ENCODE results near the gene NME4. TPM values are rescaled to one million over a fixed set of nuclear protein-coding genes. Genes with fewer than 3 reads are reported as not detected.
"Not testable (repeated sequence)": the region's sequence is repeated elsewhere in the genome, so short reads cannot be mapped to it uniquely, and the experiment has no call there.

Gene NME4
- total RNA-seq, 4 donors from 2014 or later: 25.3 to 29.9 (median 27.7) TPM

DNA sequence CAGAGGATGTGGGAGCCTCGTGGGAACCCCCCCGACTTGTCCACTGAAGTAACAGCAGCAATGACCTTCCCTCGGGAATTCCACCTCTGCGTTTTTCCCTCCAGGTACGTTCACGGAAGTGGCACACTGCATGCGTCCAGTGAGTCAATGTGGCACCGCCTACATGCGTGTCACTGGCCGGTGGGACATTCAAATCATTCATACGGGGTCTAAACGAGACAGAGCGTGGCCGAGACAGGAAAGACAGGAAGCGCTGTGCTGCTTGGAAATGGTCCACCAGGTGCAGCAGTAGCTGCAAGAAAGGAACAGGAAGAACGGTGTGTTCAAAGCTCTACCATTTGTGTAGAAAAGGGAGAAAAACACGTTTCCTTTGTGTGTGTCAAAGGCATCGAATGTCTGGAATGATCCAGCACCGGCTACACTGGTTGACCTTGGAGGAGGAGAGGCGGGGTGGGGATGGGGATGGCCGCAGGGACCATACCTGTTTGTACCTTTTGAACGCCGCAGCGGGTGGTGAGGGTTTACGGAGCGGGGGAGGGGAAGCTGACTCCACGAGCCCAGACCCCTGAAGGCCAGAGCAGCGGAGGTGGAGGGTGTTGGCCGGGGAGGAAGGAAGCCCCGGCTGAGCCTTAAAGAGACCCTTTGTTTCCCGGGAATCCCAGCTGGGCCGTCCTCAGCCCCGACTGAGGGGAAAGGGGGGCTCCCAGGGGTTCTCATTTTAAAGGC, 13.5 kb upstream of the NME4 start:
- peak in 1 of 2 donors; percentile 68 for DNase-seq (ENCODE audit: low spot score in 2 of 2)
- WGBS: 35% methylated on average over 31 of the region's 33 CpGs
- Histone ChIP-seq H3K27ac (peak overlapping the region; percentile 87), H3K4me1 (peaks cover 53% of the 10 kb centered on the region), H3K9me3 (no peaks in the 10 kb centered on the region), H3K4me3 (peak overlapping the region; percentile 94), H3K27me3 (no peaks in the 10 kb centered on the region), H3K36me3 (no peaks in the 10 kb centered on the region)
- TF ChIP-seq POLR2A (IDR thresholded peaks at IDR 0.05) (no peak), EP300 (IDR thresholded peaks at IDR 0.05) (no peak), CTCF (IDR thresholded peaks at IDR 0.05) (no peak)

GRCh38 chr16:386641-387156, 10.3 kb upstream of the NME4 start:
- H3K4me3 ChIP-seq: no peak overlapping the region
- H3K27ac ChIP-seq: peak overlapping the region; percentile 24
- no peak for DNase-seq (ENCODE audit: low spot score in 2 of 2)
- TF ChIP-seq POLR2A (IDR thresholded peaks at IDR 0.05) (no peak), EP300 (IDR thresholded peaks at IDR 0.05) (no peak), CTCF (IDR thresholded peaks at IDR 0.05) (no peak), POLR2AphosphoS5 (IDR thresholded peaks at IDR 0.05) (no peak)
- no peaks in the 10 kb centered on the region for H3K9me3 ChIP-seq
- WGBS: 69% methylated on average over 18 of the region's 19 CpGs
- no peaks in the 10 kb centered on the region for H3K36me3 ChIP-seq
- peaks cover 27% of the 10 kb centered on the region for H3K4me1 ChIP-seq
- H3K27me3 ChIP-seq: no peaks in the 10 kb centered on the region

GRCh38 chr16:387761-388666, 9.0 kb upstream of the NME4 start:
- not testable (repeated sequence) for H3K9me3 ChIP-seq; H3K36me3 ChIP-seq; H3K27ac ChIP-seq; H3K4me3 ChIP-seq; DNase-seq (ENCODE audit: low spot score in 2 of 2); H3K27me3 ChIP-seq
- H3K4me1 ChIP-seq: peaks cover 18% of the 10 kb centered on the region
- 61% methylated on average over 20 of the region's 20 CpGs for WGBS

DNA sequence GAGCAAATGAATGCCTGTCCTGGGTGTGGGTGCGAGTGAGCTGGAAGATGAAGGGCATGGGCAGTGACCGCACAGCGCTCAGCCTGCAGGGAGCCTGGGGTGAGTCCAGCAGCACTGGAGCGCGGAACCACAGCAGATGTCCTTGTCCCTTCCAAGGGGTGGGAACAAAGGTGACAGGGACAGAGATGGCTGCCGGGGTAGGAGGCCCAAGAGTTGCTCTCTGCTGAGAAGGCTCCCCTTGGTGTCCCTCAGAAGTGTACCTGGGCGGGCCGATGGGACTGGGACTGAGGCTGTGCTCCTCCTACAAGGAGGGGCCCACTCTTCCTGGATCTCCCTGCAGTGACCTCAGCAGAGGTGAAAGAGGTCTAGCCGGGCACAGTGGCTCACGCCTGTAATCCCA, 7.6 kb upstream of the NME4 start:
- peaks cover 5% of the 10 kb centered on the region for H3K4me1 ChIP-seq
- no peak overlapping the region for H3K4me3 ChIP-seq
- no peaks in the 10 kb centered on the region for H3K36me3 ChIP-seq
- H3K27ac ChIP-seq: no peak overlapping the region
- no peak for TF ChIP-seq EP300 (IDR thresholded peaks at IDR 0.05)
- TF ChIP-seq POLR2A (IDR thresholded peaks at IDR 0.05): no peak
- no peak for TF ChIP-seq POLR2AphosphoS5 (IDR thresholded peaks at IDR 0.05)
- no peak for TF ChIP-seq CTCF (IDR thresholded peaks at IDR 0.05)
- H3K27me3 ChIP-seq: no peaks in the 10 kb centered on the region
- WGBS: 93% methylated on average over 5 of the region's 10 CpGs
- no peaks in the 10 kb centered on the region for H3K9me3 ChIP-seq
- DNase-seq (ENCODE audit: low spot score in 2 of 2): peak in 1 of 2 donors; percentile 52

DNA sequence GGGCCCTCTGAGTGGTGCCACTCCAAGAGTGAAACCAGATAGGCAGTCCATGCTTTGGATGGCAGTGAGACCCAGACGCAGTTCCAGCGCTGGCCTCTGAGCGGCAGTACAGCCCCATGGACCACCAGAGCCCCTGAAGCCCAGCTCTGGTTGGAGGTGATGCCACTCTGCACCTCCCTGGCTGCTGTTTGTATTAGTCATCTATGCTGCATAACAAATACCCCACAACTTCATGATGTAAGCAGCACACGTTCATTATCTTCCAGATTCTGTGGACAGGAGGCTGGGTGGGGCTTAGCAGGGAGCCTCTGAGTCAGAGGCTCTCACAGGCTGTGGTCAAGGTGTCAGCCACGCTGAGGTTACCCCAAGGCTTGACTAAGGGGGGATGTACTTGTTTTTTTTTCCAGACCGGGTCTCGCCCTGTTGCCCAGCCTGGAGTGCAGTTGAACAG, 5.1 kb upstream of the NME4 start:
- Histone ChIP-seq H3K27ac (no peak overlapping the region), H3K27me3 (no peaks in the 10 kb centered on the region), H3K4me3 (no peak overlapping the region), H3K36me3 (no peaks in the 10 kb centered on the region), H3K9me3 (no peaks in the 10 kb centered on the region), H3K4me1 (peaks cover 11% of the 10 kb centered on the region)
- peak in 1 of 2 donors; percentile 79 for DNase-seq (ENCODE audit: low spot score in 2 of 2)
- no peak for TF ChIP-seq EP300 (IDR thresholded peaks at IDR 0.05)
- TF ChIP-seq CTCF (IDR thresholded peaks at IDR 0.05): peak; percentile 59 to 64
- WGBS: 56% methylated on average over 5 of the region's 7 CpGs

Data from suprapubic skin (tissue), 4 donors.